ENCODE data around the gene CNN2.
"Not testable (repeated sequence)": the region's sequence is repeated elsewhere in the genome, so short reads cannot be mapped to it uniquely, and the experiment has no call there.

The CNN2 gene

GRCh38 chr19:1014161-1015060 is 12.0 kb upstream of the CNN2 start:
- no peak for DNase-seq
- Mint-ChIP-seq H3K27me3 (no peaks in the 10 kb centered on the region), H3K4me3 (no peak overlapping the region), H3K27ac (no peak overlapping the region), H3K4me1 (ENCODE audit: low read depth) (peaks cover 39% of the 10 kb centered on the region), H3K9me3 (no peaks in the 10 kb centered on the region), H3K36me3 (ENCODE audit: low read depth) (peaks cover 61% of the 10 kb centered on the region)

DNA sequence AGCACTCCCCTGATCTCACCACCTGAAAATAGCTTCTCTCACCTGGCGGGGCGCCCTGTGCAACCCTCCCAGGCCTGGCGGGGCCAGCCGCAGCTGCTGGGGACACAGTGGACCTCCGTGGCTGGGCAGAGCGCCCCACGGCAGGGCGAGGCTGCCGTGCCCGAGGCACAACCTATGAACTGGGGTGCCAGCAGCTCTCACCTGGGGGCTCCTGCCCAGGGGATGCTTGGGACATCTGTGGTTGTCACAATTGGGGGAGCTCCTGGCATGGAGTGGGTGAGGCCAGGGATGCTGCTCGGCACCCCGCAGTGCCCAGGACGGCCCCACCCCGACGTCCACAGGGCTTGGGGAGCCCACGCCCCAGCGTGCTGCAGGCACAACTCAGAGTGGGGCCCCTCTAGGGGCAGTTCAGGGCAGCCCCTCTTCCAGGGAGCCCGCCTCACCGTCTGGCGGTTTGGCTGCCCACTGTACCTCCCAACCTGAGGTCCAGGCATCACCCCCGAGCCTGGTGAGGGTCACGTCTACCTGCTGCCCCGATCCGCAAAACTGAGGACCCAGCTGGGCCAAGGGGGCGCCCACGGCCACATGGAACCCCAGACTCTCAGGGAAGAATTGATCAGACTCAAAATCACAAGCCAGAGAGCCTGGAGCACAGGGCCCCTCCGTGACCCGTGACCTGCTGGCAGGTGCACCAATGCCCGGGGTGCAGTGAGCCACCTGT is 11.2 kb upstream of the CNN2 start:
- no peak for DNase-seq
- Mint-ChIP-seq H3K9me3 (no peaks in the 10 kb centered on the region), H3K27me3 (no peaks in the 10 kb centered on the region), H3K36me3 (ENCODE audit: low read depth) (peaks cover 62% of the 10 kb centered on the region), H3K4me1 (ENCODE audit: low read depth) (peaks cover 43% of the 10 kb centered on the region), H3K4me3 (no peak overlapping the region), H3K27ac (peak overlapping the region; percentile 11)

- Mint-ChIP-seq H3K4me1 (ENCODE audit: low read depth) (peaks cover 43% of the 10 kb centered on the region), H3K36me3 (ENCODE audit: low read depth) (peaks cover 65% of the 10 kb centered on the region), H3K4me3 (no peak overlapping the region), H3K27ac (peak overlapping the region; percentile 87), H3K27me3 (no peaks in the 10 kb centered on the region), H3K9me3 (no peaks in the 10 kb centered on the region)
- no peak for DNase-seq
These were observed 10.4 kb upstream of the CNN2 start for GRCh38 chr19:1015782-1016646.

DNA sequence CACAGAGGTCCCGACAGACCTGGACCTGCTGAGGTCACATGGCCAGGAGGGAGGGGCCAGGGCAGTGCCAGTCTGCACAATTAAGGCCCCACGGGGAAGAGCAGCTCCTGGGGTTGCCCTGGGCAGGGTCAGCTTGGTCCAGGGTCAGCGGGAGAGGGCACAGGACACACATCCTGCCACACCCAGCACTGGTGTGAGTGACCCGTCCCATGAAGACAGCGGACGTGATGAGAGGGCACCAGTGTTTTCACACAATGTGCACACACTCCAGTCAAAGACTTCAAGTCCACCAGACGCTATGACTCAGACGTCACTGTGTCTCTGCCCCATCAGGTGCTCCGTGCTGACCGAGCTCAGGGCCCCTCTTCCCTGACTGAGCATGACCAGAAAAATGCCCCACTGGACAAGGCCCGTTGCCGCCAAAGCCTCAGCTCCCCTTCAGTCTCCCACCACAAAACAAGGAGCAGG is 9.7 kb upstream of the CNN2 start:
- Mint-ChIP-seq H3K9me3 (no peaks in the 10 kb centered on the region), H3K27me3 (no peaks in the 10 kb centered on the region), H3K4me1 (ENCODE audit: low read depth) (peaks cover 49% of the 10 kb centered on the region), H3K4me3 (peak overlapping the region; percentile 93), H3K36me3 (ENCODE audit: low read depth) (peaks cover 62% of the 10 kb centered on the region), H3K27ac (peak overlapping the region; percentile 87)
- no peak for DNase-seq

DNA sequence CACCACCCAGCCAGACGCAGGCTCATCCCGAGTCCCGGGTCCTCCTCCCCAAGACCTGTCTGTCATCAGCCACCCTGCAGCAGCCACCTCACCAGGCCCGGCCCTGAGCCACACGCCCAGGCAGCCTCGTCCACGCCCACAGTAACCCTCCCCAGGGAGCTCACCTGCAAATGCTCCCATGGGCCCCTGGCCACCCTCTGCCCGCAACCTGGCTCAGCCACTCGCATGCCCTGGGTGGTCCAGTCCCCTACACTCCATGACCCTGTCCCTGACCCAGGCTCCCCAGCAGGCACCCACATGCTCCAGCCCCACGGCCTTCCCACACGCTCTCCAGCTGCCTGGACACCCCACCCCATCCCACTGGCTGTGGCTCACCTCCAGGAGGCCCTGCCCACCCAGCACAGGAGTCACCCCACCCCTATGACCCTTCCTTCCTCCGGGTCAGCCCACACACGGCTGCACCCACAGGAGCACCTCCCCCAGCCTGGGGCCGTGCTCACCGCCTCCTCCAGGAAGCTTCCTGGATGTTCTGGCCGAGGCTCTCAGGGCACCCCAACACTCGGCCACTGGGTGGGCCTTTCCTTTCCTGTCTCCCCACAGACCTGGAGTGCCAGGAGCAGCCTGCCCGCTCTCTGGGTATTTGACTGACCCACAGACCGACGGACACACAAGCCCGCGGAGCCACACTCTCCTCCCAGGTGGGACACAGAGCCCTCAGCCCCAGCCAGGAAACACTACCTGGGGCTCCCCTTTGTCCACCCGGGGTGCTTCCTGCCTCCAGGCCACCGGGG is 9.1 kb upstream of the CNN2 start:
- Mint-ChIP-seq H3K27me3 (no peaks in the 10 kb centered on the region), H3K36me3 (ENCODE audit: low read depth) (peaks cover 59% of the 10 kb centered on the region), H3K4me1 (ENCODE audit: low read depth) (peaks cover 51% of the 10 kb centered on the region), H3K27ac (peak overlapping the region; percentile 87), H3K9me3 (no peaks in the 10 kb centered on the region), H3K4me3 (peak overlapping the region; percentile 93)
- no peak for DNase-seq

DNA sequence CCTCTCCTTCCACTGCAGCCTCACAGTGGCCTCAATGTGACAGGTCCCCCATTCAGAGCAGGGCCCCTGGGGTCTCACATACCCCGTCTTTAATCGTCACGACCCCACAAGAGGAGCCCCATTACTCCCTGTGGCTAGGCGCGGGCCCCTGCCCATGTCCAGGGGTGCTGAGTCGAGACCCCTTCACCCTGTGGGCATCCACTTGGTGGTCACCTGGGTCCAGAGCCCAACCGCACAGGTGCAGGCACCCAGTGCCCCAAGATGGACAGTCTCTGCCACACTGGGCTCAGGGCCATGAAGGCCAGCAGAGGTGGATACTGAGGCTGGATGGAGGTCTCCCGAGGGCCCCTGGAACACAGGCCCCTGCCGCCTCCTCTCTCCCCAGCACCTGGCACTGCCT is 8.5 kb upstream of the CNN2 start:
- H3K27ac Mint-ChIP-seq = peak overlapping the region; percentile 87
- peak overlapping the region; percentile 93 for H3K4me3 Mint-ChIP-seq
- H3K36me3 Mint-ChIP-seq (ENCODE audit: low read depth) = peaks cover 58% of the 10 kb centered on the region
- H3K27me3 Mint-ChIP-seq = no peaks in the 10 kb centered on the region
- H3K9me3 Mint-ChIP-seq = no peaks in the 10 kb centered on the region
- no peak for DNase-seq
- peaks cover 52% of the 10 kb centered on the region for H3K4me1 Mint-ChIP-seq (ENCODE audit: low read depth)

GRCh38 chr19:1018393-1018792 is 8.0 kb upstream of the CNN2 start:
- Mint-ChIP-seq H3K27me3 (no peaks in the 10 kb centered on the region), H3K27ac (peak overlapping the region; percentile 87), H3K9me3 (no peaks in the 10 kb centered on the region), H3K36me3 (ENCODE audit: low read depth) (peaks cover 53% of the 10 kb centered on the region), H3K4me3 (peak overlapping the region; percentile 93), H3K4me1 (ENCODE audit: low read depth) (peaks cover 52% of the 10 kb centered on the region)
- DNase-seq = no peak

DNA sequence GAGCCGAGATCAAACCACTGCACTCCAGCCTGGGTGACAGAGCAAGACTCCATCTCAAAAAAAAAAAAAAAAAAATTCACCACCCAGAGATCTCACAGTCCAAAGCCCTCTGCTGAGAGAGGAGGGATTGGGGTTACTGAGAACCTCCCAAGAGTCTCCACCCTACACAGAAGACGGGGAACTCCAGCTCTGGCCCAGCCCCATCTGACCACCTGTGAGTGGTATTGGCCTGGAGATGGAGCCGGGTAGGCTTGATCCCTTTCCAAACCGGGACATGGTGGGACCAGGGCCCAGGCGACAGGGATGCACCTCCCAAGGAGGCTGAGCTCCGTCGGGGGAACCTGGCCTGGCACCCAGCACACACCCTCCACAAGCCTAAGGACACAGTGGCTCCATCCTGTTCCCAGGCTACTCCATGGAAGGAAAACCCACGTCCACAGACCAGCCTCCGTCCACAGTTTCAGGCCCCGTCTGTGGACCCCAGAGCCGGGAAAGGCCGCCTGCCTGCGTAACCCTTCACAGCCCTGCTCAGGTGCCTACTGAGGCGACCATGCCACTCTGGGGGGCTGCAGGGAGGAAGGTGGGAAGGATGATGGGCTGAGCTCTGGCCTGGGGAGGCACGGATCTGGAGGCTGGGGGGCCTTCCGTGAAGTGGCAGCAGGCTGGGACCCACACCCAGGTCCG is 7.3 kb upstream of the CNN2 start:
- Mint-ChIP-seq H3K4me3 (peak overlapping the region; percentile 93), H3K27ac (peak overlapping the region; percentile 87), H3K27me3 (no peaks in the 10 kb centered on the region), H3K36me3 (ENCODE audit: low read depth) (peaks cover 46% of the 10 kb centered on the region), H3K4me1 (ENCODE audit: low read depth) (peaks cover 52% of the 10 kb centered on the region), H3K9me3 (no peaks in the 10 kb centered on the region)
- DNase-seq = no peak

- Mint-ChIP-seq H3K9me3 (no peaks in the 10 kb centered on the region), H3K36me3 (ENCODE audit: low read depth) (peaks cover 43% of the 10 kb centered on the region), H3K27me3 (no peaks in the 10 kb centered on the region), H3K27ac (peak overlapping the region; percentile 93), H3K4me1 (ENCODE audit: low read depth) (peaks cover 50% of the 10 kb centered on the region), H3K4me3 (peak overlapping the region; percentile 93)
- no peak for DNase-seq
These were observed 6.8 kb upstream of the CNN2 start for GRCh38 chr19:1019616-1019961.

DNA sequence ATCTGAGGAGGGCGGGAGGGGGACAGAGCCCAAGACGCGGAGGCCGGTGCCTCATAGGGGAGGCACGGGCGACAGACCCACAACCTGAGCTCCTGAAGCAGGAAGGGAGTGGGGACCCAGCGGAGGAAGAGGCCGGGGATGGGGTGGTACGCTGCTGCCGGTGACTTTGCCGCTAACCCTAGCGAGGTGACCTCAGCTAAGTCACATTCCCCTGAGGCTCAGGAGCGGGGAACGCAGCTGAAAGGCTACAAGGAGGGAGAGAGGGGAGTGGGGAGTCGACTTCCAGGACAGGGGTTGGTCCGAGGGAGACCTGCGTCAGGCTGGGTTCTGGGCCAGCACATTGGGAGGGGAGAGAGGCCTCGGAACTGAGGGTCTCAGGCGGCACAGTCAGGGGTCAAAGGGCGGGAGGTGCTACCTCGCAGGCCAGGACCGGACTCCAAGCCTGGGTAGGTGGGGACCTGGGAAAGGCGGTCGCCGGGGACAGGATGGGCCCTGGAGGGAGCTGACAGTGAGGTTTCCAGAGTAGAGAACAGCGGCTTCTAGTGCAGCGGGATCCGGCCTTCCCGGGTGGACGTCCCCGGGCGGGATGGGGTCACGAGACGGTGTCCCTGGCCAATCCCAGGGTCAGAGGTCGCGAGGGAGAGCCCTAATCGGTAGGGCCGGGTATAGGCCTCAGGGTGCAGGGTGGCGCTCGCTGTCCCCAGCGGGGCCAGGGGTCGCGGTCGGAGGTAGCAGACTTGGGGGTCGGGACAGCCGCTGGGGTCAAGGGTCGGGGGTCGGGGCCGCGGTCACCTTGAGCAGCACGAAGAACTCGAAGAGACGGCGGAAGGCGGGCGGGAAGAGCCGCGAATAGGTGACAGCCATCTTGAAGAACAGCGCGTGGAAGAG is 6.2 kb upstream of the CNN2 start:
- no peaks in the 10 kb centered on the region for H3K27me3 Mint-ChIP-seq
- H3K4me1 Mint-ChIP-seq (ENCODE audit: low read depth) = peaks cover 52% of the 10 kb centered on the region
- H3K4me3 Mint-ChIP-seq = peak overlapping the region; percentile 93
- H3K9me3 Mint-ChIP-seq = no peaks in the 10 kb centered on the region
- H3K36me3 Mint-ChIP-seq (ENCODE audit: low read depth) = peaks cover 43% of the 10 kb centered on the region
- DNase-seq = peak; percentile 65
- H3K27ac Mint-ChIP-seq = peak overlapping the region; percentile 93

DNA sequence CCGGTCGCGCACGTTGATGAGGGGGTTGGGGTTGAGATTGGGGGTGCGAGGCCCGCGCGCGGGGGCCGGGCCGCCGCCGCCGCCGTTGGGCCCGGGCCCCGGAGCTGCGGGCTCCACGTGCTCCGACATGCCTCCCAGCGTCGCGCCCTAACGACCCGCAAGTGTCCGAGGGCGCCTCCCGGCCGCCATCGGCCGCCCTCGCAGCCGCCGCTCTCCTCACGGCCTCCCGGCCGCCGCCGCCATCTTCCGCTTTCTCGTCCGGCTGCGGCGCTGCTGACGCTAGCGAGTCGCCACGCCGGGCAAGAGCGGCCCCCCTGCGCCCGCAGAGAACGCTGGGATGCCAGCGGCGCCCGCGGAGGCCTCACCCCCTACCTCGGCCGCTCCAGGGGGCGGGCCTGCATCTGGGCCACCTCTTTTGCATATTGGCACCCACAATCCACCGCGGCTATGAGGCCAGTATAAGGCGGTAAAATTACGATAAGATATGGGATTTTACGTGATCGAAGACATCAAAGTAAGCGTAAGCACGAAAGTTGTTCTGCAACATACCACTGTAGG is 5.5 kb upstream of the CNN2 start, which contains the start of gene TMEM259:
TSS of gene TMEM259 (minus strand) at position 256 of the 558 bp plus-strand sequence. CDS start at position 129, 127 bp downstream.
- Mint-ChIP-seq H3K4me3 (peak within 1 kb of the TSS; percentile 93), H3K27me3 (no peaks in the 10 kb centered on the region), H3K4me1 (ENCODE audit: low read depth) (peaks cover 49% of the 10 kb centered on the region), H3K36me3 (ENCODE audit: low read depth) (peaks cover 38% of the 10 kb centered on the region), H3K9me3 (no peaks in the 10 kb centered on the region), H3K27ac (peak within 1 kb of the TSS; percentile 100)
- peak; percentile 97 for DNase-seq

GRCh38 chr19:1023883-1024188 is 2.6 kb upstream of the CNN2 start:
- not testable (repeated sequence) for H3K9me3 Mint-ChIP-seq, DNase-seq, H3K4me3 Mint-ChIP-seq, H3K27ac Mint-ChIP-seq, H3K27me3 Mint-ChIP-seq
- Mint-ChIP-seq H3K36me3 (ENCODE audit: low read depth) (peaks cover 24% of the 10 kb centered on the region), H3K4me1 (ENCODE audit: low read depth) (peaks cover 34% of the 10 kb centered on the region)

All from activated T-cell treated with anti-CD3 and anti-CD28 coated beads, Interleukin-2, amount 50 U/mL, for 24 hours (primary cell).